ENCODE measurements around the gene COL11A2. TPM values are rescaled to one million over a fixed set of nuclear protein-coding genes. Genes with fewer than 3 reads are reported as not detected.
"Not testable (repeated sequence)": the region's sequence is repeated elsewhere in the genome, so short reads cannot be mapped to it uniquely, and the experiment has no call there.

The COL11A2 gene
- total and polyA plus RNA-seq, 7 experiments from 2014 or later: 0.26 to 3.5 (median 1.7) TPM; not detected in 1

- H3K27me3 ChIP-seq (ENCODE audit: control insufficient read depth in 2 of 2, insufficient read depth in 2 of 2, low read length in 2 of 2); H3K36me3 Mint-ChIP-seq; H3K9me3 ChIP-seq (ENCODE audit: control insufficient read depth in 2 of 3, low read length in 3 of 3); intact Hi-C loops (cut with micrococcal nuclease); POLR2A ChIA-PET; ATAC-seq; H3K4me1 Mint-ChIP-seq; H3K4me3 Mint-ChIP-seq; H3K27ac Mint-ChIP-seq; H3K36me3 ChIP-seq (ENCODE audit: control insufficient read depth in 2 of 3, insufficient read depth in 3 of 3, low read length in 3 of 3); H3K4me1 ChIP-seq (ENCODE audit: control insufficient read depth in 2 of 2, insufficient read depth in 2 of 2, low read length in 2 of 2); H3K4me3 ChIP-seq (ENCODE audit: low read length); H3K27ac ChIP-seq (ENCODE audit: low read depth, low read length); DNase-seq; H3K9me3 Mint-ChIP-seq: not testable (repeated sequence)
- CTCF ChIA-PET: interaction anchor here (0.6 kb wide), 1 partner anchor 402 kb away, joined by 5 read pairs; no protein-coding TSS in a partner anchor
- peaks cover 19 to 74% (median 29%) of the 10 kb centered on the region in 5 donors for H3K27me3 Mint-ChIP-seq
Observed at GRCh38 chr6:33226503-33227120, 34.3 kb upstream of the COL11A2 start.

GRCh38 chr6:33217681-33218080 is 25.4 kb upstream of the COL11A2 start:
- Mint-ChIP-seq H3K36me3 (peaks cover 0 to 1% (median 0%) of the 10 kb centered on the region in 5 donors), H3K27me3 (peaks cover 22 to 60% (median 24%) of the 10 kb centered on the region in 5 donors), H3K9me3 (peaks cover 0 to 1% (median 0%) of the 10 kb centered on the region in 11 donors), H3K27ac (no peak overlapping the region), H3K4me3 (no peak overlapping the region), H3K4me1 (peaks cover 12 to 19% (median 15%) of the 10 kb centered on the region in 7 donors)
- Histone ChIP-seq H3K4me3 (ENCODE audit: low read length) (no peak overlapping the region), H3K27me3 (ENCODE audit: control insufficient read depth in 2 of 2, insufficient read depth in 2 of 2, low read length in 2 of 2) (no peaks in the 10 kb centered on the region), H3K9me3 (ENCODE audit: control insufficient read depth in 2 of 3, low read length in 3 of 3) (no peaks in the 10 kb centered on the region), H3K27ac (ENCODE audit: low read depth, low read length) (no peak overlapping the region), H3K36me3 (ENCODE audit: control insufficient read depth in 2 of 3, insufficient read depth in 3 of 3, low read length in 3 of 3) (no peaks in the 10 kb centered on the region), H3K4me1 (ENCODE audit: control insufficient read depth in 2 of 2, insufficient read depth in 2 of 2, low read length in 2 of 2) (peaks cover 3 to 12% of the 10 kb centered on the region in 2 donors)
- intact Hi-C loops (cut with micrococcal nuclease): no loop called here
- ChIA-PET CTCF (interaction anchor here (0.6 to 2.1 kb wide), 2 partner anchors 31 to 190 kb away, joined by 3 to 5 read pairs; no protein-coding TSS in a partner anchor), POLR2A (no interaction called here)
- DNase-seq (no peak), ATAC-seq (no peak)

- peaks cover 14 to 24% (median 19%) of the 10 kb centered on the region in 7 donors for H3K4me1 Mint-ChIP-seq
- peaks cover 0 to 1% (median 0%) of the 10 kb centered on the region in 11 donors for H3K9me3 Mint-ChIP-seq
- Histone ChIP-seq H3K4me1 (ENCODE audit: control insufficient read depth in 2 of 2, insufficient read depth in 2 of 2, low read length in 2 of 2) (peaks cover 3 to 13% of the 10 kb centered on the region in 2 donors), H3K4me3 (ENCODE audit: low read length) (no peak overlapping the region), H3K27ac (ENCODE audit: low read depth, low read length) (no peak overlapping the region), H3K36me3 (ENCODE audit: control insufficient read depth in 2 of 3, insufficient read depth in 3 of 3, low read length in 3 of 3) (peaks cover 0 to 3% (median 2%) of the 10 kb centered on the region in 3 experiments), H3K9me3 (ENCODE audit: control insufficient read depth in 2 of 3, low read length in 3 of 3) (no peaks in the 10 kb centered on the region), H3K27me3 (ENCODE audit: control insufficient read depth in 2 of 2, insufficient read depth in 2 of 2, low read length in 2 of 2) (peaks cover 0 to 3% of the 10 kb centered on the region in 2 donors)
- no peak overlapping the region for H3K4me3 Mint-ChIP-seq
- ChIA-PET POLR2A (no interaction called here), CTCF (no interaction called here)
- H3K36me3 Mint-ChIP-seq: peaks cover 0 to 5% (median 0%) of the 10 kb centered on the region in 5 donors
- no peak overlapping the region for H3K27ac Mint-ChIP-seq
- intact Hi-C loops (cut with micrococcal nuclease): no loop called here
- DNase-seq (no peak), ATAC-seq (no peak)
- H3K27me3 Mint-ChIP-seq: peaks cover 18 to 60% (median 27%) of the 10 kb centered on the region in 5 donors
Observed at GRCh38 chr6:33217246-33217645, 25.0 kb upstream of the COL11A2 start.

- Histone ChIP-seq H3K27me3 (ENCODE audit: control insufficient read depth in 2 of 2, insufficient read depth in 2 of 2, low read length in 2 of 2) (peaks cover 0 to 3% of the 10 kb centered on the region in 2 donors), H3K36me3 (ENCODE audit: control insufficient read depth in 2 of 3, insufficient read depth in 3 of 3, low read length in 3 of 3) (peaks cover 0 to 11% (median 6%) of the 10 kb centered on the region in 3 experiments), H3K9me3 (ENCODE audit: control insufficient read depth in 2 of 3, low read length in 3 of 3) (no peaks in the 10 kb centered on the region), H3K27ac (ENCODE audit: low read depth, low read length) (no peak overlapping the region), H3K4me1 (ENCODE audit: control insufficient read depth in 2 of 2, insufficient read depth in 2 of 2, low read length in 2 of 2) (peaks cover 3 to 13% of the 10 kb centered on the region in 2 donors), H3K4me3 (ENCODE audit: low read length) (no peak overlapping the region)
- intact Hi-C loops (cut with micrococcal nuclease): no loop called here
- ATAC-seq (no peak), DNase-seq (no peak)
- POLR2A ChIA-PET: no interaction called here
- Mint-ChIP-seq H3K36me3 (peaks cover 0 to 7% (median 0%) of the 10 kb centered on the region in 5 donors), H3K27me3 (peaks cover 12 to 53% (median 20%) of the 10 kb centered on the region in 5 donors), H3K9me3 (no peaks in the 10 kb centered on the region), H3K4me1 (peaks cover 14 to 28% (median 22%) of the 10 kb centered on the region in 7 donors), H3K27ac (no peak overlapping the region), H3K4me3 (no peak overlapping the region)
- CTCF ChIA-PET: no interaction called here
Observed at GRCh38 chr6:33216117-33216649, 23.9 kb upstream of the COL11A2 start.

GRCh38 chr6:33215271-33216116 is 23.2 kb upstream of the COL11A2 start:
- Mint-ChIP-seq H3K27ac (peak overlapping the region in 2 of 9 donors; percentile 10 to 17), H3K4me1 (peaks cover 17 to 28% (median 22%) of the 10 kb centered on the region in 7 donors), H3K4me3 (no peak overlapping the region), H3K9me3 (no peaks in the 10 kb centered on the region), H3K36me3 (peaks cover 0 to 9% (median 4%) of the 10 kb centered on the region in 5 donors), H3K27me3 (peaks cover 12 to 51% (median 20%) of the 10 kb centered on the region in 5 donors)
- Histone ChIP-seq H3K4me1 (ENCODE audit: control insufficient read depth in 2 of 2, insufficient read depth in 2 of 2, low read length in 2 of 2) (peaks cover 3 to 13% of the 10 kb centered on the region in 2 donors), H3K27ac (ENCODE audit: low read depth, low read length) (no peak overlapping the region), H3K27me3 (ENCODE audit: control insufficient read depth in 2 of 2, insufficient read depth in 2 of 2, low read length in 2 of 2) (peaks cover 0 to 3% of the 10 kb centered on the region in 2 donors), H3K9me3 (ENCODE audit: control insufficient read depth in 2 of 3, low read length in 3 of 3) (no peaks in the 10 kb centered on the region), H3K4me3 (ENCODE audit: low read length) (no peak overlapping the region), H3K36me3 (ENCODE audit: control insufficient read depth in 2 of 3, insufficient read depth in 3 of 3, low read length in 3 of 3) (peaks cover 0 to 18% (median 6%) of the 10 kb centered on the region in 3 experiments)
- ATAC-seq (no peak), DNase-seq (no peak)
- intact Hi-C loops (cut with micrococcal nuclease): no loop called here
- ChIA-PET CTCF (no interaction called here), POLR2A (no interaction called here)

- Mint-ChIP-seq H3K4me1 (peaks cover 27 to 39% (median 30%) of the 10 kb centered on the region in 7 donors), H3K27me3 (peaks cover 8 to 46% (median 18%) of the 10 kb centered on the region in 5 donors), H3K27ac (peak overlapping the region in 4 of 9 donors; percentile 15 to 74 (median 24)), H3K9me3 (peaks cover 0 to 1% (median 0%) of the 10 kb centered on the region in 11 donors), H3K4me3 (peak overlapping the region in 9 of 10 donors; percentile 69 to 88 (median 81)), H3K36me3 (peaks cover 0 to 18% (median 15%) of the 10 kb centered on the region in 5 donors)
- peaks cover 0 to 29% (median 6%) of the 10 kb centered on the region in 3 experiments for H3K36me3 ChIP-seq (ENCODE audit: control insufficient read depth in 2 of 3, insufficient read depth in 3 of 3, low read length in 3 of 3)
- POLR2A ChIA-PET: interaction anchor here (1.3 kb wide), 1 partner anchor 34 kb away, joined by 3 read pairs; no protein-coding TSS in a partner anchor
- CTCF ChIA-PET: no interaction called here
- peak overlapping the region; percentile 47 for H3K4me3 ChIP-seq (ENCODE audit: low read length)
- no peak overlapping the region for H3K27ac ChIP-seq (ENCODE audit: low read depth, low read length)
- intact Hi-C loops (cut with micrococcal nuclease): no loop called here
- H3K27me3 ChIP-seq (ENCODE audit: control insufficient read depth in 2 of 2, insufficient read depth in 2 of 2, low read length in 2 of 2): peaks cover 0 to 3% of the 10 kb centered on the region in 2 donors
- H3K4me1 ChIP-seq (ENCODE audit: control insufficient read depth in 2 of 2, insufficient read depth in 2 of 2, low read length in 2 of 2): peaks cover 3 to 22% of the 10 kb centered on the region in 2 donors
- ATAC-seq (peak; percentile 5), DNase-seq (no peak)
- H3K9me3 ChIP-seq (ENCODE audit: control insufficient read depth in 2 of 3, low read length in 3 of 3): no peaks in the 10 kb centered on the region
Observed at GRCh38 chr6:33213989-33214335, 21.7 kb upstream of the COL11A2 start.
